Ecto neural progenitor cell (in vitro differentiated cells): ENCODE results near the gene CCDC175.

ENCODE experiments used
- DNase-seq: peaks from one replicate; pipeline ENCODE4 v3.0.0-alpha.2; 2018; ENCODE audit warnings: low spot score

CCDC175 gene

GRCh38 chr14:59481871-59482540 is 94.6 kb downstream of the CCDC175 start:
- DNase-seq = no peak

GRCh38 chr14:59481407-59481806 is 95.2 kb downstream of the CCDC175 start:
- no peak for DNase-seq

DNA sequence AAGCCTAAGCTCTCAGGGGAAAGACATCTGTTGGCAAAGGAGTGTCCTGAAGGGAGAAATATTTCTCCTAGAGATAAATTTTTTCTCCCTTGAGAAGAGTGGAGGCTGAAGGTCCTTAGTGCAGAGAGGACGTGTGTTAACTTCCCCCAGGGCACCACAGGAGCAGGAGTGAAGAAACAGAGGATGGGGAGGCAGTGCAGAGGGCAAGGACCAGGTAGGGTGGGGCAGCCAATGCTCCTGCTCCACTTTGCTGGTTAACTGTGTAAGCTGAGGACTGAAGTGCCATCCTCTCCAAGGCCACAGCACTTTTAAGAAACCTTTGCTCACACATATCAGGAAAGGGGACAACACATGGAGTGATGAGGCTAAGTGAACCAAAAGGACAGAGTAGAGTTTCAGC is 96.4 kb downstream of the CCDC175 start:
- no peak for DNase-seq

- no peak for DNase-seq
These were observed 98.1 kb downstream of the CCDC175 start for GRCh38 chr14:59478540-59478939.

DNA sequence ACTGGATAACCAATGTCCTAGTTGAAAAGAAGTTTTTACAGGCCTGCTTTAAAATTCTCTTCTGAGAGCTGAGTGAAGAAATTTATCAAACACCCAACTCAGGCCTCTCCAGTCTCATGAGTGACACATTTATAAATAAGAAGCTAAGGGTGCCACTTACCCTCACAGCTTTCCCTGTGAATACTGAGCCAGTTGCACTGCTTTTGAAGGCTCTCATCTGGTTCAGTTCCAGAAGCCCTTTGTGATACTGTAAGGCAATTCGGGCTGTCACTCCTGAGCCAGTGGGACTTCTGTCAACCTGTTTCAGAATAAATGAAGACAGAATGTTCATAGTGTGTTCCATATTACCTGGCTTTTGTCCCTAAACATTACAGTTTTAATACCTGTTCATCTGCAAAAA is 100.9 kb downstream of the CCDC175 start:
- no peak for DNase-seq

DNA sequence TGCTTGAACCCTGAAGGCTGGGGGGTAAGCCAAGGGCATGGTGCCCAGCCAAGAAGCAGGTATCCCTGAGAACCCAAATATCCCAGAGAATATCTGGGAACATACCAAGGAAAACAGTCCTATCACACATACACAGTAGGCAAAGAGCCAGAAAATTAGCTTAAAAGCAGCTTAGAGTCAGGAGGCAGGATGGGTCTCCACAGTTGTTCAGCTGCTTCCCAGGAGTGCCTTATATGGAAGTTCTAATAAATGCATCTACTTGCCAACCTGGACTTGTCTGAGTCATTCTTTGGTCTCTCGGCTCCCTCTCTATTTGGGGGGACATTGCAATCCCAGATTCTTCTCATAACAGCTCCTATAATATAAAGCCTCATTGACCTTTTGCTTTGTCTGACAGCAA is 102.4 kb downstream of the CCDC175 start:
- no peak for DNase-seq

- no peak for DNase-seq
These were observed 111.1 kb downstream of the CCDC175 start, which contains the start of gene GPR135 for GRCh38 chr14:59465316-59466135. GPR135 (minus strand) TSS chr14:59465380; CDS start chr14:59465226, 154 bp downstream.

DNA sequence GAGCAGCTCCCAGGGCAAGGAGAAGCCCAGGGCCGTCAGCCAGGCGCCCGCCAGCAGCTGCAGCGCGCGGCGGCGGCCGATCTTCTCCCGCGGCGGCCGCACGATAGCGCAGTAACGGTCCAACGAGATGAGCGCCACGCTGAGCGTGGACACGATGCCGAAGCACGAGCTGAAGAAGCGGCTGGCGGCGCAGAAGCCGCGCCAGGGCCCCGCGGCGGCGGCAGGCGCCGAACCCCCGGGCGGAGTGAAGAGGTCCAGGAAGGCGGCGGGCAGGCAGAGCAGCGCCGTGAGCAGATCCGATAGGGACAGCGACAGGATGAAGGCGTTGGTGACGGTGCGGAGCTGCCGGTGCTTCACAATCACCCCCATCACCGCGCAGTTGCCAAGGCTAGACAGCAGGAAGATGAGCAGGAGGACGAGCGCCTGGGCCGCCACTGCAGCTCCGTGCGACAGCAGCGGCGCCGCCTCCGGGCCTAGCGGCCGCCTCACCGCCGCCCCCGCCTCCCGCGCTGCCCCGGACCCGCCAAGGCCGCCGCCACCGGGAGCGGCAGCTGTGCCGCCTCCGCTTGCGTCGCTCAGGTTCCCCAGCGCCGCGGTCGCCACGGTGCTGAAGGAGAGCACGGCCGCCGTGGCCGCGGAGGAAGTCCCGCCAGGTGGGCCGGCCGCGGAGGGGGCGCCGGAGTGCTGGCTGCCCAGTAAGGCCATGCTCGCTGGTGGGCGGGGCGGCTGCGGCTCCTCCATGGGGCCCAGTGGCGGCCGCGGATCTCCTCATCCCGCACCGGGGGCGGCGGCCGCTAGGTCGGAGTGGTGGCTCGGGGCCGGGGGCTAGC is 111.9 kb downstream of the CCDC175 start:
- peak; percentile 83 for DNase-seq

- no peak for DNase-seq
These were observed 112.7 kb downstream of the CCDC175 start for GRCh38 chr14:59463787-59464485.

GRCh38 chr14:59461891-59462290 is 114.7 kb downstream of the CCDC175 start:
- DNase-seq = no peak

DNA sequence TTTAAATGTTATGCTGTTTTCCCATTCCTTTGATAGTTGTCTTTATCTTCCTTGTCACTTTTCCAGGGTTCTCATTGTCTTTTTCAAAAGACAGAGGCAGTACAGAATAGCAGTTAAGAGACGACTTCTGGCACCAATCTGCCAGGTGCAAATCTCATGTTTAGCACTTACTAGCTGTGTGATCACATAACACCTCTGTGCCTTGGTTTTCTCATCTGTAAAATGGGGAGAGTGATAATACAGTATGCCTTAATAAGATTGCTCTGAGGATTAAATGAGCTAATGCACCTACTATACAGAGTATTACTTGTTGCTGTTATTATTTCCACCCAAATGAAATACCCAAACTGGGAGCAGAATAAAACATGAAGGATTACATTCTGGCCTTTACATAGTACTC is 116.2 kb downstream of the CCDC175 start:
- no peak for DNase-seq

GRCh38 chr14:59458486-59458885 is 118.1 kb downstream of the CCDC175 start:
- no peak for DNase-seq

DNA sequence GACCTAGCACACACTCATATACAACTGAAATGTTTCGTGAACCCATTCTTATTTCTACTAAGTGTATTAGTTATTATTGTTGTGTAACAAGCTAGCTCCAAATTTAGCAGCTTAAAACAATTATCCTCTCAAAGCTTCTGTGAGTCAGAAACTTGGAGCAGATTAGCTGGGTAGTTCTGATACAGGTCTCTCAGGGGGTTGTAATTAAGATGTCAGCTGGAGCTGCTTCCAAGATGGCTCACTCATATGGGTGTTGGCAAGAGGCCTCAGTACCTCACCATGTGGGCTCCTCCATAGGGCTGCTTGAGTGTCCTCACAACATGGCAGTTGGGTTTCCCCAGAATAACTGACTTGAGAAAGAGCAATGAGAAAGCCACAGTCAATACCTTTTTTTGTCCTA is 121.2 kb downstream of the CCDC175 start:
- DNase-seq = no peak
